Measurements from ENCODE around the gene CAPN2. TPM values are rescaled to one million over a fixed set of nuclear protein-coding genes. Genes with fewer than 3 reads are reported as not detected.
"Not testable (repeated sequence)": the region's sequence is repeated elsewhere in the genome, so short reads cannot be mapped to it uniquely, and the experiment has no call there.

Gene CAPN2
- polyA plus RNA-seq, 6 donors from 2014 or later, result 21.2 to 35.1 (median 26.2) TPM

DNA sequence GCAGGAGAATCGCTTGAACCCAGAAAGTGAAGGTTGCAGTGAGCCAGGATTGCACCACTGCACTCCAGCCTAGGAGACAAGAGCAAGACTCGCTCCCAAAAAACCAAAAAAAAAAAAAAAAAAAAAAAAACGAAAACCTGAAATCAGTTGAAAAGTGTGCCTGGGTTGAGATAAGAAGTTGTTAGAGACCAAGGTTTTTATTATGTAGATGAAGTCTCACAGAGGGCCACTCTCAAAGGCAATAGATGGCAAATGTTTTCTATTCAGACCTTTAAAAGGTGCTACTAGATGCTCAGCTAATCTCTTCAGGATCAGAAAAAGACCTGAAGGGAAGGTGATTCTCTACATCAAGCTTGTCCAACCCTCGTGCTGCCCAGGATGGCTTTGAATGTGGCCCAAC, 17.6 kb downstream of the CAPN2 start:
- Mint-ChIP-seq H3K4me1 (peaks cover 14 to 21% (median 18%) of the 10 kb centered on the region in 3 donors), H3K9me3 (no peaks in the 10 kb centered on the region), H3K4me3 (no peak overlapping the region), H3K27ac (no peak overlapping the region), H3K27me3 (no peaks in the 10 kb centered on the region), H3K36me3 (peaks cover 0 to 18% of the 10 kb centered on the region in 2 donors)
- DNase-seq, result no peak
- ATAC-seq (ENCODE audit: low read depth in 2 of 2), result no peak

DNA sequence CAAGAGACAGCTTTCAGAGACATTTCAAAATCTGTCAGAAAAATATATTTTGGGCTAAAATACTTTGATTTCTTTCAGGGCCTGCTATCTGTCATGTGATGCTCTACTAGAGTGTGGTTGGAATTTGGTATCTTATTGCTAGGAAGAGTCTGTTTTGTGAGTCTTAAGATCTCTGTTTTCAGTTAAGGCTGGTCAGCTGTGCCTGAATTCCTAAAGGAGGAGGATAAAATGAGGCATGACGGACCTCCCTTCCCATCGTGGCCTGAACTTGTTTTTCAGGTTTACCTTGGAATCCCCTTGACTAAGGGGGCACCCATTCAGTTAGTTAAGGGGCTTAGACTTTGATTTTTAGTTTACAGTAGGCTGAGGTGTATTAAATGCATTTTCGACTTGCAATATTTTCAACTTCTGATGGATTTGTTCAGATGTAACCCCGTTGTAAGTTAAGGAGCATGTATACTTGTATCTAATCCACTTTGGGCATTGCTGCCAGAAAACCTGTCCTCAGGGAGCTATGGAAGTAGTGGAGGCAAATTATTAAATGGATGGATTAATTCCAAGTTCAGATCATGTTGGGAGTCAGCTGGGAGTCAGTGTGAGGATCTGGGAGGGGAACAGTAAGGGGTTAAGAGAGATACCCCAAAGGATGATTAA, 18.3 kb downstream of the CAPN2 start:
- no peaks in the 10 kb centered on the region for H3K9me3 Mint-ChIP-seq
- ATAC-seq (ENCODE audit: low read depth in 2 of 2) (no peak), DNase-seq (no peak)
- no peaks in the 10 kb centered on the region for H3K27me3 Mint-ChIP-seq
- H3K4me3 Mint-ChIP-seq, result peak overlapping the region in 1 of 8 donors; percentile 22
- H3K4me1 Mint-ChIP-seq, result peaks cover 14 to 18% (median 17%) of the 10 kb centered on the region in 3 donors
- peak overlapping the region in 1 of 6 donors; percentile 83 for H3K27ac Mint-ChIP-seq
- peaks cover 0 to 18% of the 10 kb centered on the region in 2 donors for H3K36me3 Mint-ChIP-seq

DNA sequence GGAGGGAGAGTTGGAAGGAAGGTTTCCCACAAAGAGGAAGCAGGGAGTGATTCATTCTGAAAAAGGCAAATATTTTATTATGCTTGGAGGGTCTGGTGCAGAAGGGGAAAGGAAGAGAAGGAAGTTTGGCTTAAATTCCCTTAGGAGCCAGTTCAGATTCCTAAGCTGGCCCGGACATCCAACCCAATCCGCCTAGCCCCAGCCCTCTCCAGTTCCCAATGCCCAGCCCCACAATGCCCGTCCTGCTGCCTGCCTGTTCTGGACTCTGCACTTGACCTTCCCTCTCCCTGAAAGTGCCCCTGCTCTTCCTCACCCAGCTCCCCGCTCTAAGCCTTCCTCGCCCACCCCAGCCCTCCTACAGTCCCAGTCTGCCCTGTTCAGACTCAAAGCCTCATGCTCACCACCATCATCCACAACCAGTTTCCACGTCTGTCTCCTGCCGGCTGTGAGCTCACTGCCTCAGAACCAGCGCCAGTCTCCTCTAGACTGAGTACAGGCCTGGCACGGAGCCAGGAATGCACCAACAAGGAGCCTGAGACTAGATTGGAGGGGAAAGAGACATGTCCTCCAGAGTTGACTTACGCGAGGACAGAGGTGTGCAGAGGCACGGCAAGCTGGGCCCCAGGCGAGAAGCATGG, 18.9 kb downstream of the CAPN2 start:
- H3K9me3 Mint-ChIP-seq, result no peaks in the 10 kb centered on the region
- ATAC-seq (ENCODE audit: low read depth in 2 of 2), result no peak
- no peaks in the 10 kb centered on the region for H3K27me3 Mint-ChIP-seq
- no peak overlapping the region for H3K4me3 Mint-ChIP-seq
- H3K4me1 Mint-ChIP-seq, result peaks cover 10 to 11% (median 11%) of the 10 kb centered on the region in 3 donors
- no peak for DNase-seq
- peaks cover 0 to 12% of the 10 kb centered on the region in 2 donors for H3K36me3 Mint-ChIP-seq
- peak overlapping the region in 3 of 6 donors; percentile 3 to 89 (median 48) for H3K27ac Mint-ChIP-seq

DNA sequence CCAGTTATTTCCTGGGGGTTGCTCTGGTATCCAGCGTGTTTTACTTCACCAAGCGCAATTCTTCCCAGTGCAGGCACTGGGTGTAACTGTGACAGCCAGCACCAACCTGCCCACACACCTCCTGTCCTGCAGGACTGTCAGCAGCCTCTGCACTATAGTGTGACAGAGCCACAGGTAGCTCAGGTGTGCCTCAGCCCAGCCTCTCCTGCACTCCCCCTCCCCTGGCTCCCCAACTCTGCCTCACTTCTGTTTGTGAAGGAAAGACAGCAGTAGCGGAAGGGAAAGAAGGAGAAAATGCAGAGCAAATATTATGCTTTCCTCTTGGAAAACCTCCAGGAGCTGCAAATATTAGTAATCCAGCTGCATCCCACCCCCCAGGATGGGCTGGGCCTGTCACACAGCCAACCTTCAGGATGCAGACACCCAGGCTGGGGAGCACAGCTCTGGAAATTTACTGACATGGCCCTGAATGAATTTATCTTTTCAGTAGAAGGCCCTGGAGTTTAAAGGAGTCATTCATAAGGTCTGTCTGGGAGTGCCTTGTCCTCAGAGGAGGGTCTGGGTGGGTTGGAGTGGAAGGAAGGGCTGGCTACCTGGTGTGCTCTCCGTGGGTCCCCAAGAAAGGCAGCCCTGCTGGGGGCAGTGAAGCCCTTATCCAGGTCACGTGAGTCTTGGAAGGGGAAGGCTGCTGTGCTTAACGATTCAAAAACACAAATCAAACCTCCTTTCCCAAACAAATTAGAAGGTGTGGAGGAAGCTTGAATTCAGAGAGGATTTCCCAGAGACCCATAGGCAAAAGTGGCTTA, 20.9 kb downstream of the CAPN2 start:
- DNase-seq, result no peak
- Mint-ChIP-seq H3K27me3 (no peaks in the 10 kb centered on the region), H3K9me3 (no peaks in the 10 kb centered on the region), H3K27ac (peak overlapping the region in 1 of 6 donors; percentile 8), H3K36me3 (peaks cover 0 to 10% of the 10 kb centered on the region in 2 donors), H3K4me1 (peaks cover 0 to 4% (median 2%) of the 10 kb centered on the region in 3 donors), H3K4me3 (peak overlapping the region in 1 of 8 donors; percentile 18)
- ATAC-seq (ENCODE audit: low read depth in 2 of 2), result no peak

DNA sequence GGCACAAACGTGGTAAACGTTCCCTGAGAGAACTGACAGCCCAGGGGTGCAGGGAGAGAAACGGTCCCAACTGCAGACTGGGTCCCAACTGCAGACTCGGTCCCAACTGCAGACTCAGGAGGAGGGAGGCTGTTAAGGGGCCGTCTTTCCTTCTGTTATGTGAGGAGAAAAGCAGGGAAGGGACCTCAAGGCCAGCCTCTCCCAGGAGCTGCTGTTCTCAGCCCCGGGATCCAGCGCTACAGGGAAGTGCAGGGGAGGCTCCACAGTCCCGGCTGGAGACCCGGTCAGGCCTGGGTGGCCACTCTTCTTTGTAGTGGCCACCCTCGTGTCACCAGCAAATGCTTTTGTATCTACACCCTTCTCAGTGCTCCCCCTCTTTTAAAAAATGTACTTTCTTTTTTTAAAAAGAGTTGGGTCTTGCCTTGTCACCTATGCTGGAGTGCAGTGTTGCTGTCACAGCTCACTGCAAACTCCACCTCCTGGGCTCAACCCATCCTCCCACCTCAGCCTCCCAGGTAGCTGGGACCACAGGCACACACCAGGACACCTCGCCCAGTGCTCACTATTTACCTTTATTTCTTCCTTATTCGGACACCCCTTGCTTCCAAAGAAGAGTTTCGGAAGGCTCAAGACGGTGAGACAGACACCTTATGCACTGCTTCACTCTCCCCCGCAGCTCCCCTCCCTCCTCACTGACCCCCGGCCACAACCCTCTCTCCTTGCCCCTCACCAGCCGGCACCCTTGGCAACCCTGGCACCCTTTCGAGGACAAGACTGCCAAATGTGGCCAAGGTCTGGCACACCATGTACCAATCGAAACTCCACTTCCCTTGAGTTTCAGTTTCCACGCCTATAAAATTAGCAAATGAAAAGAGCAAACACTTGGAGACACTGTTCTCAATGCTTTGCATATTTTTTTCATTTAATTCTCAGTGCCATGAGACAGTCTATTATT, 21.8 kb downstream of the CAPN2 start:
- peaks cover 0 to 2% (median 0%) of the 10 kb centered on the region in 3 donors for H3K4me1 Mint-ChIP-seq
- peak overlapping the region in 2 of 6 donors; percentile 67 to 85 for H3K27ac Mint-ChIP-seq
- ATAC-seq (ENCODE audit: low read depth in 2 of 2) (no peak), DNase-seq (no peak)
- no peaks in the 10 kb centered on the region for H3K9me3 Mint-ChIP-seq
- no peaks in the 10 kb centered on the region for H3K27me3 Mint-ChIP-seq
- H3K36me3 Mint-ChIP-seq, result peaks cover 0 to under 1% of the 10 kb centered on the region in 2 donors
- peak overlapping the region in 1 of 8 donors; percentile 25 for H3K4me3 Mint-ChIP-seq

DNA sequence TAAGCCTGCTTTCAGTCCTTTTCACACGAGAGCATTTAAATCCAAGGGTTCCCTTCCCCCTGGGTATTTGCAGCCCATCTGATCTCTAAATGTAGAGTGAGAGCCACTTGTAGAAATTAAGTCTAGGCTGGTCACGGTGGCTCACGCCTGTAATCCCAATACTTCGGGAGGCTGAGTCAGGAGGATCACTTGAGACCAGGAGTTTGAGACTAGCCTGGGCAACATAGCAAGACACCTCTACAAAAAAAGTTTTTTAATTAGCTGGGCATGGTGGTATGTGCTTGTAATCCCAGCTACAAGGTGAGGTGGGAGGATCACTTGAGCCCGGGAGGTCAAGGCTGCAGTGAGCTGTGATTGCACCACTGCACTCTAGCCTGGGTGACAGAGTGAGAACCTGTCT, 24.3 kb downstream of the CAPN2 start:
- not testable (repeated sequence) for H3K4me3 Mint-ChIP-seq; H3K9me3 Mint-ChIP-seq; ATAC-seq (ENCODE audit: low read depth in 2 of 2); H3K4me1 Mint-ChIP-seq; H3K27me3 Mint-ChIP-seq; DNase-seq; H3K36me3 Mint-ChIP-seq; H3K27ac Mint-ChIP-seq

DNA sequence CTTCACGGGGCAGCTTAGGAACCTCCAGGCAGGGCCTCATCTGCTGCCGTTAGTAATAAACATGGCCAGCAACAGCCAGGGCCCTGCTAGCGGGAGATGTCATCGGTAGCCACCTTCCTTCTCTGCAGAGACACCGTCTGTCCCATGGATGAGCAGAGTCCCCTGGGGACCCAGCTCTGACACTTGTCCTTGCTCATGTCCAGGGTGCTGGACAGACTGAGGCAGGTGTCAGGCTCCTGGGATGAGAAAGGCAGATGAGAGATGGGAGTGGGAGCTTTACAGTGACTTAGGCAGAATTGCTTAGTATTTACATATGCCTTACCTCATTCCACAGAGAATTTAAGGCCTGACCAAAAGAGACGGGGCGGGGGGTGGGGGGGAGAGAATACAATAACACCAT, 25.0 kb downstream of the CAPN2 start:
- H3K27me3 Mint-ChIP-seq, result no peaks in the 10 kb centered on the region
- H3K4me1 Mint-ChIP-seq, result peaks cover 0 to 2% (median 0%) of the 10 kb centered on the region in 3 donors
- no peak overlapping the region for H3K27ac Mint-ChIP-seq
- DNase-seq (no peak), ATAC-seq (ENCODE audit: low read depth in 2 of 2) (no peak)
- no peaks in the 10 kb centered on the region for H3K9me3 Mint-ChIP-seq
- H3K4me3 Mint-ChIP-seq, result no peak overlapping the region
- no peaks in the 10 kb centered on the region for H3K36me3 Mint-ChIP-seq

DNA sequence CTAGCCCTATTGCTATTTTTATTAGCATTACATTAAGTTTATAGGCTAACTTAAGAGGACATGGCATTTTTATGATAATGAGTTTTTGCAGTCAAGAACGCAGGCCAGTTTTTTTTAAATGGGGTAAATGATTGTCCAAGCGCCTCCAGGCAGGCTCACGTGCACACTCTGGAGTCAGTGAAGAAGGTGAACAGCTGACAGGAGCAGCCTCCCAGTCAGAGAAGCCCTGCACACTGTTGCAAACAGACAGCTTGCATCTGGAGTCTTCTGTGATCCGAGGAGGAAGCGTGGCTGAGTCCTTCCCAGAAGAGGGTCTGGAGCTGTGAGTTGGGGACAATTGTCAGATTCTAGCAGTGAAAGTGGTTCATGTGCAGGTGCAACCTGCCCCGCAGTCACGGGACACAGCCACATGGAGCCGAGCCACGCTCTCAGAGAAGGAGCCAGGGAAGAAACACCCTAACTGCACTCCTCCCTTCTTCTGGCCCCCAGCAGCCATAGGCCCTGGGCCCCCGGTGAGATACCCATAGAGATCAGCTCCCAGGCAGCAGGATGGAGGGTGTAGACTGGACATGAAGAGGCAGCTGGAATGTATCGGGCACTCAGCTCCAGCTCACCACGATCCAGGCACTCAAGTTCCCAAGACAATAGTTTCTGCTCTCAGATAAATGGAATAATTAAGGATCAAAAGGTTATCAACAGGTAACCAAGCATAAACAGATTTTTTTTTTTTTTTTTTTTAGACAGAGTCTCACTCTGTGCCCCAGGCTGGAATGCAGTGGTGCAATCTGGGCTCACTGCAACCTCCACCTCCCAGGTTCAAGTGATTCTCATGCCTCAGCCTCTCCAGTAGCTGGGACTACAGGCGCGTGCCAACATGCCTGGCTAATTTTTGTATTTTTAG, 26.4 kb downstream of the CAPN2 start:
- Mint-ChIP-seq H3K4me1 (no peaks in the 10 kb centered on the region), H3K27me3 (no peaks in the 10 kb centered on the region), H3K36me3 (no peaks in the 10 kb centered on the region), H3K9me3 (peaks cover 0 to 2% (median 0%) of the 10 kb centered on the region in 7 donors), H3K27ac (peak overlapping the region in 1 of 6 donors; percentile 78), H3K4me3 (no peak overlapping the region)
- DNase-seq (no peak), ATAC-seq (ENCODE audit: low read depth in 2 of 2) (no peak)

DNA sequence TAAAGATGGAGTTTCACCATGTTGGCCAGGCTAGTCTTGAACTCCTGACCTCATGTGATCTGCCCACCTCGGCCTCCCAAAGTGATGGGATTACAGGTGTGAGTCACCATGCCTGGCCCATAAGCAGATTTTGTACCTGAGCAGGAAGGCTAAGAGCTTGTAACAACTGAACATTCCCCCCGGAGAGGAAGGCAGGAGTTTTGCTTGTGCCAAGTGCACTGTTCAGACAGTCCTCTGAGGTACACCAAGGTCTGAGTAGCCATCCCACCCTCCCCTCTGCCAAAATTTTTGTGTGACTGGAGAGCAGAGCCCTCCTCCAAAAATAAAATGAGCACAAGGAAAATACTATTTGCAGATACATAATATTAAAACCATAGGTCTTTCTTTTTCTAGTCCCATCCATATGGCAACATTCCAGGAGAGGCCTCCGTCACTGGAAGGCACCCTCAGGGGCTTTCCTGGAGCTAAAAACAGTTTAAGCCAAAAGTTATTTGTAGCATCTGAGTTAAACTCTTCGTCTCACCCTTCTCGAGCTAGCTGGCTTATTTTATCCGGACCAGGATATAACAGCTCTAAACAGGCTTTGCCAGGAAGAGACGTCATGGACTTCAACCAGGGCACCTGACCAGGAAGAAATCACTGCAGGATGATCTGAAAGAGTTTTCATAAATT, 27.2 kb downstream of the CAPN2 start:
- ATAC-seq (ENCODE audit: low read depth in 2 of 2) (no peak), DNase-seq (no peak)
- Mint-ChIP-seq H3K4me3 (peak overlapping the region in 1 of 8 donors; percentile 40), H3K27me3 (no peaks in the 10 kb centered on the region), H3K27ac (no peak overlapping the region), H3K4me1 (no peaks in the 10 kb centered on the region), H3K9me3 (peaks cover 0 to 2% (median 0%) of the 10 kb centered on the region in 7 donors), H3K36me3 (no peaks in the 10 kb centered on the region)

DNA sequence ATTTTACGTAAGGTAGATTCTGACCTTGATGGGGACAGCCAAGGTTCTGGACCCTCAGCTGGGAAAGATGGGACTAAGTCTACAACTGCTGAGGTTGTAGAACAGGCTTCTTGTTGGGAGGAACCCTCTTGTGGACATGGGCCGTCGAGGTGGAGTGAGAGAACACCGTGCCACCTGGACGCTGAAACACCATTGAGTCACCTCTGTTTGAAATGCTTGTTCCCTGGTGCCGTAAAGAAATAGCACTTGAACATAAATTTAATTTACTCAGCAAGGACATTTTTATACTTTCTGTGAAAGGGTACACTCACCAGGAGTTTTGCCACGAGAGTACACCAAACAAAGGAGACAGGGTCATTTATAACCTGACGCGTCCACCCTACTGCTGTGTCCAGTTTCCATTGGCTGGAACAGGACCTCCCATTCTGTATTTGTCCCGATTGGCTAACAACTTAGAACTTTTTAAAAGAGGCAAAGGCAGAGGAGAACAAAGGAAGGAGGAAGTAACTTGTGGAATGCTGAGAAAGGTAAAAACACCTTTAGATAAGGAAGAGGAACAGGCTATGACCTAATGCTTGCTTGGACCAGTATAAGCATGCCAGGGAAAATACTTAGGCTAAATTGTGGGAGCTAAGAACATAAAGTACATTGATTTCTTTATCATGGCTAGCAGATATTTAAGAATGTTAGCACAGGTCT, 27.8 kb downstream of the CAPN2 start:
- H3K36me3 Mint-ChIP-seq, result not testable (repeated sequence)

DNA sequence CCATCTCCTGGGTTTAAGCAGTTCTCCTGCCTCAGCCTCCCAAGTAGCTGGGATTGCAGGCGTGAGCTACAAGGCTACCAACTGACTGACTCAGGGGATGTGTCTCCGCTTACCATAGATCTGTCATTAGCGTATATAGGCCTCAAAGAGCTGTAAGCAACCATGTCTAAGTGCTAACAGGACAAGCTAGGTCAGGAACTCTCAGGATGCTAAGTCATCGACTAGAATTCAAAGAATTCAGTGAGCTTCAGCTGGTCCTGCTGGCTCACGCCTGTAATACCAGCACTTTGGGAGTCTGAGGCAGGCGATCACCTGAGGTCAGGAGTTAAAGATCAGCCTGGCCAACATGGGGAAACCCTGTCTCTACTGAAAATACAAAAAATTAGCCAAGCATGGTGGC, 29.5 kb downstream of the CAPN2 start:
- DNase-seq, result no peak
- Mint-ChIP-seq H3K27me3 (no peaks in the 10 kb centered on the region), H3K9me3 (peaks cover 0 to 2% (median 0%) of the 10 kb centered on the region in 7 donors), H3K36me3 (no peaks in the 10 kb centered on the region), H3K4me1 (no peaks in the 10 kb centered on the region), H3K4me3 (no peak overlapping the region), H3K27ac (no peak overlapping the region)
- ATAC-seq (ENCODE audit: low read depth in 2 of 2), result no peak

More for the DNA sequence above, 27.8 kb downstream of the CAPN2 start:
- not testable (repeated sequence) for H3K27me3 Mint-ChIP-seq; H3K4me3 Mint-ChIP-seq; ATAC-seq (ENCODE audit: low read depth in 2 of 2); DNase-seq; H3K4me1 Mint-ChIP-seq; H3K9me3 Mint-ChIP-seq
- peak overlapping the region in 1 of 6 donors; percentile 49 for H3K27ac Mint-ChIP-seq
